Measurements from ENCODE around the gene GOLIM4. TPM values are rescaled to one million over a fixed set of nuclear protein-coding genes. Genes with fewer than 3 reads are reported as not detected.

Gene GOLIM4
- total and polyA plus RNA-seq, 2 of the 13 experiments (the other 11 are each of a cell fraction or from before 2014, with no cell fraction given): 10.9 to 47.7 TPM

- TF ChIP-seq ZNF646 (CRISPR knock-in tag; IDR thresholded peaks at IDR 0.05) (peak; percentile 94), CEBPG (CRISPR knock-in tag; IDR thresholded peaks at IDR 0.05) (no peak), ZNF232 (CRISPR knock-in tag; IDR thresholded peaks at IDR 0.05; ENCODE audit: borderline replicate concordance) (0 out of 2 replicates have a peak, but pooled peaks have one; percentile 10), IKZF4 (CRISPR knock-in tag; IDR thresholded peaks at IDR 0.05; ENCODE audit: borderline replicate concordance, low read depth, not compliant biosample characterization) (peak; percentile 21), FOXP4 (CRISPR knock-in tag; IDR thresholded peaks at IDR 0.05) (0 out of 2 replicates have a peak, but pooled peaks have one; percentile 7), ZNF850 (CRISPR knock-in tag; conservative IDR thresholded peaks at IDR 0.05) (no peak), ISX (CRISPR knock-in tag; conservative IDR thresholded peaks at IDR 0.05) (no peak), ZNF670 (CRISPR knock-in tag; IDR thresholded peaks at IDR 0.05; ENCODE audit: borderline replicate concordance) (no peak), HOMEZ (CRISPR knock-in tag; IDR thresholded peaks at IDR 0.05; ENCODE audit: low read depth) (no peak; the same call in 1 of the 2 replicates), ZNF550 (CRISPR knock-in tag; IDR thresholded peaks at IDR 0.05; ENCODE audit: borderline replicate concordance) (no peak), RAD51 (IDR thresholded peaks at IDR 0.05; ENCODE audit: borderline replicate concordance) (peak; percentile 22; the same call in 1 of the 2 replicates), ZNF562 (CRISPR knock-in tag; IDR thresholded peaks at IDR 0.05; ENCODE audit: borderline replicate concordance) (no peak), DDIT3 (CRISPR knock-in tag; IDR thresholded peaks at IDR 0.05) (no peak), ZBED4 (CRISPR knock-in tag; IDR thresholded peaks at IDR 0.05; ENCODE audit: borderline replicate concordance) (peak; percentile 9; the same call in 1 of the 2 replicates), TOPORS (CRISPR knock-in tag; IDR thresholded peaks at IDR 0.05) (0 out of 2 replicates have a peak, but pooled peaks have one; percentile 52)
Observed at GRCh38 chr3:168096210-168096652, 507 bp upstream of the GOLIM4 start (continued).

Measured in HepG2 (cell line).